Endodermal cell (in vitro differentiated cells): Measurements from ENCODE around the gene CYSRT1. TPM values are rescaled to one million over a fixed set of nuclear protein-coding genes. Genes with fewer than 3 reads are reported as not detected.

Experiments
- DNase-seq: peaks from one replicate; pipeline ENCODE4 v3.0.0-alpha.2; 2017
- H3K27ac ChIP-seq: 2 replicates; pipeline ENCODE4 v1.5.1; 2013; ENCODE audit warnings: mild to moderate bottlenecking, low read depth, low read length, moderate library complexity
- H3K27me3 ChIP-seq: 2 replicates; pipeline ENCODE4 v1.6.1; 2013; ENCODE audit warnings: mild to moderate bottlenecking, low read length, moderate library complexity; ENCODE audit not compliant: insufficient read depth, control insufficient read depth, poor library complexity, severe bottlenecking
- H3K36me3 ChIP-seq: 2 replicates; pipeline ENCODE4 v1.7.0; 2013; ENCODE audit warnings: mild to moderate bottlenecking, low read length, moderate library complexity; ENCODE audit not compliant: control insufficient read depth, insufficient read depth
- H3K4me1 ChIP-seq: one replicate; pipeline ENCODE4 v1.7.0; 2013; ENCODE audit warnings: low read length; ENCODE audit not compliant: control insufficient read depth, insufficient read depth
- H3K4me3 ChIP-seq: 2 replicates; pipeline ENCODE4 v1.5.1; 2013; ENCODE audit warnings: mild to moderate bottlenecking, low read length, moderate library complexity
- H3K9ac ChIP-seq: 2 replicates; pipeline ENCODE4 v1.6.1; 2013; ENCODE audit warnings: mild to moderate bottlenecking, low read length, moderate library complexity; ENCODE audit not compliant: poor library complexity, severe bottlenecking; ENCODE audit errors: extremely low read depth
- H3K9me3 ChIP-seq: 2 replicates; pipeline ENCODE4 v1.6.1; 2013; ENCODE audit warnings: mild to moderate bottlenecking, low read length, moderate library complexity; ENCODE audit not compliant: control insufficient read depth
- H3K27ac Mint-ChIP-seq: 2 replicates; pipeline ENCODE4 v1.8.0; 2020; ENCODE audit warnings: mixed read lengths
- H3K27me3 Mint-ChIP-seq: 2 replicates; pipeline ENCODE4 v1.8.0; 2021; ENCODE audit warnings: mild to moderate bottlenecking, mixed read lengths; ENCODE audit not compliant: insufficient read depth
- H3K36me3 Mint-ChIP-seq: 2 replicates; pipeline ENCODE4 v1.8.0; 2020; ENCODE audit warnings: low read depth, mixed read lengths
- H3K4me1 Mint-ChIP-seq: 2 replicates; pipeline ENCODE4 v1.8.0; 2020; ENCODE audit warnings: mixed read lengths
- H3K4me3 Mint-ChIP-seq: 2 replicates; pipeline ENCODE4 v1.8.0; 2020; ENCODE audit warnings: mild to moderate bottlenecking, moderate library complexity, mixed read lengths
- H3K9me3 Mint-ChIP-seq: 2 replicates; pipeline ENCODE4 v1.8.0; 2020; ENCODE audit warnings: mild to moderate bottlenecking, mixed read lengths
- WGBS, 2 experiments: methylation state at CpG; one replicate each; pipeline versions ENCODE4 v1.1.5 to v1.1.7; 2013; ENCODE audit warnings: missing lambda C conversion rate in 2 of 2, mixed read lengths in 1 of 2; ENCODE audit not compliant: insufficient coverage in 1 of 2, insufficient read length in 1 of 2; 5-methylcytosine and 5-hydroxymethylcytosine counted together
- total RNA-seq, 2 donors: library from RNA; stranded (reverse); fragmentation: NEBNext Ultra II Directional in 1 of 2; extraction: Animal tissue kit (Norgen Biotek cat#: 25700) in 1 of 2; gene quantifications; 2 replicates in 1 of 2; 3 replicates in 1 of 2; pipeline ENCODE4 v1.2.1, GENCODE V29; 2021
- TF ChIP-seq, protein P1 (sequence below): fragments of 200-600 bp; sonication (generic); conservative IDR thresholded peaks from 2 replicates; pipeline ENCODE4 v1.5.0; 2021; ENCODE audit warnings: antibody characterized with exemption, mild to moderate bottlenecking

The CYSRT1 gene
- total RNA-seq, 2 donors from 2014 or later: 1.4 to 1.8 TPM

DNA sequence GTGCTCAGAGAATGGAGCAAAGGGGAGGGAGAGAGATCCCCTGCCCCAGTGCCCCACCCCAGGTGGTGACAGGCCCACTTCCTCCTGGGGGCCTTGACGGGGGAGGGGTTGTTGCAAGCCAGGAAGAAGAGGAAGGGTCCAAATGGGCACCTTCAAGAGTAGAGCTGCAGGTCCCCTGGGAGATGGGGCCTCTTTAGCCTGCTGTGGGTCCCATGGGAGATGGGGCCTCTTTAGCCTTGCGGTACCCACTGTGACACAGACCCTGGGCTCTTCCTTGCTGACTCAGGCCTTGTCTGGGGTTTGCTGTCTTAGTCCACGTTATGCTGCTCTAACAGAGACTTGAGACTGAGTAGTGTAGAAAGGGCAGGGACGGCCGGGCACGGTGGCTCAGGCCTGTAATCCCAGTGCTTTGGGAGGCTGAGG, 43.0 kb downstream of the CYSRT1 start:
- DNase-seq: no peak
- H3K36me3 ChIP-seq: peaks cover 49% of the 10 kb centered on the region
- no peaks in the 10 kb centered on the region for H3K4me1 ChIP-seq
- no peaks in the 10 kb centered on the region for H3K9me3 ChIP-seq
- Mint-ChIP-seq H3K36me3 (peaks cover 32% of the 10 kb centered on the region), H3K4me3 (no peak overlapping the region), H3K27ac (no peak overlapping the region), H3K9me3 (no peaks in the 10 kb centered on the region), H3K4me1 (no peaks in the 10 kb centered on the region), H3K27me3 (no peaks in the 10 kb centered on the region)
- TF ChIP-seq, protein P1, sequence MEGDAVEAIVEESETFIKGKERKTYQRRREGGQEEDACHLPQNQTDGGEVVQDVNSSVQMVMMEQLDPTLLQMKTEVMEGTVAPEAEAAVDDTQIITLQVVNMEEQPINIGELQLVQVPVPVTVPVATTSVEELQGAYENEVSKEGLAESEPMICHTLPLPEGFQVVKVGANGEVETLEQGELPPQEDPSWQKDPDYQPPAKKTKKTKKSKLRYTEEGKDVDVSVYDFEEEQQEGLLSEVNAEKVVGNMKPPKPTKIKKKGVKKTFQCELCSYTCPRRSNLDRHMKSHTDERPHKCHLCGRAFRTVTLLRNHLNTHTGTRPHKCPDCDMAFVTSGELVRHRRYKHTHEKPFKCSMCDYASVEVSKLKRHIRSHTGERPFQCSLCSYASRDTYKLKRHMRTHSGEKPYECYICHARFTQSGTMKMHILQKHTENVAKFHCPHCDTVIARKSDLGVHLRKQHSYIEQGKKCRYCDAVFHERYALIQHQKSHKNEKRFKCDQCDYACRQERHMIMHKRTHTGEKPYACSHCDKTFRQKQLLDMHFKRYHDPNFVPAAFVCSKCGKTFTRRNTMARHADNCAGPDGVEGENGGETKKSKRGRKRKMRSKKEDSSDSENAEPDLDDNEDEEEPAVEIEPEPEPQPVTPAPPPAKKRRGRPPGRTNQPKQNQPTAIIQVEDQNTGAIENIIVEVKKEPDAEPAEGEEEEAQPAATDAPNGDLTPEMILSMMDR: no peak
- H3K27me3 ChIP-seq: no peaks in the 10 kb centered on the region
- H3K9ac ChIP-seq: no peak overlapping the region
- H3K27ac ChIP-seq: no peak overlapping the region
- H3K4me3 ChIP-seq: no peak overlapping the region
- 94 to 99% methylated on average over 5 to 6 of the region's 6 CpGs for WGBS, 2 experiments

DNA sequence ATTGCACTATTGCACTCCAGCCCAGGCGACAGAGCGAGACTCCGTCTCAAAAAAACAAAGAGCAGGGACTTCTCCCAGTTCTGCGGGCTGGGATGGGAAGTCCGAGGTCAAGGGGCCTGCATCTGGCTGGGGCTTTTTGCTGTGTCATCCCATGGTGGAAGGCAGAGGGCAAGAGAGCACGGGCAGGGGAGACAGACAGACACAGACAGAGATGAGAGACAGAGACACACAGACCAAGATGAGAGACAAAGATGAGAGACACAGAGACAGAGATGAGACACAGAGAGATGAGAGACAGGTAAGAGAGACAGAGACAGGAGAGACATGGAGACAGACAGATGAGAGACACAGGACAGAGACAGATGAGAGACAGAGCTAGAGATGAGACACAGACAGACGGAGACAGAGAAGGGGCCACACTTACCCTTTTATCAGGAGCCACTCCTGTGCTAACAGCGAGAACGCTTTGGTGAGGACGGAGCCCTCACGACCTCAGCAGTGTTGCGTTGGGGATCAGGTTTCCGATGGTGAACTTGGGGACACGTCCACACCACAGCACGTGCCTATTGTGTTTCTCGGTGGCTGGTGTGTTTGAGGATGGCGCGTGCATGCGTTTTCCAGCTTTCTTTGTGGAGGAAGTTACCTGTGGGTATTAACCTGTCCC, 43.7 kb downstream of the CYSRT1 start:
- TF ChIP-seq, protein P1: no peak
- Histone ChIP-seq H3K27me3 (no peaks in the 10 kb centered on the region), H3K27ac (no peak overlapping the region), H3K9ac (no peak overlapping the region), H3K36me3 (peaks cover 53% of the 10 kb centered on the region), H3K9me3 (no peaks in the 10 kb centered on the region), H3K4me3 (no peak overlapping the region), H3K4me1 (no peaks in the 10 kb centered on the region)
- Mint-ChIP-seq H3K27ac (no peak overlapping the region), H3K36me3 (peaks cover 36% of the 10 kb centered on the region), H3K27me3 (no peaks in the 10 kb centered on the region), H3K4me1 (no peaks in the 10 kb centered on the region), H3K9me3 (no peaks in the 10 kb centered on the region), H3K4me3 (no peak overlapping the region)
- DNase-seq: no peak
- 90 to 91% methylated on average over 17 to 19 of the region's 19 CpGs for WGBS, 2 experiments

DNA sequence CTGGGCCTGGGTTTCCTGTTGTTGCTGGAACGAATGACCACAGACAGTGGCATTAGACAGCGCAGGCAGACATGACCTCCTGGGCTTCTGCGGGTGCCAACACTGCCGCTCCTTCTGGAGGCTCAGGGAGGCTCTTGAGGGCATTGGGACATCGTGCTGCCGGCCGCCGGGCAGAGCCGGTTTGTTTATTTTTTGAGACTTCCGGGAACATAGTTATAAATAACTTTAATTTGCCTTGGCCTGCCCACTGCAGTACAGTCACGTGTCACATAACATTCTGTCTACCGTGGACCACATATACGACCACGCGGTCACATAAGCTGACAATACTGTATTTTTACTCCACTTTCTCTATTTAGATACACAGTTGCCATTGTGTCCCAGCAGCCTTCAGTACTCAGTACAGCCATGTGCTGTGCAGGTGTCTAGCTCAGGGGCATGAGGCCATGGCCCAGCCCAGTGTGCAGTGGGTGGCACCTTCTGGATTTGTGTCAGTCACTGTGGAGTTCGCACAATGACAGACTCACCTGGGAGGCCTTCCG, 44.3 kb downstream of the CYSRT1 start:
- no peak overlapping the region for H3K27ac Mint-ChIP-seq
- H3K9me3 Mint-ChIP-seq: no peaks in the 10 kb centered on the region
- peaks cover under 1% of the 10 kb centered on the region for H3K4me1 Mint-ChIP-seq
- Histone ChIP-seq H3K4me1 (no peaks in the 10 kb centered on the region), H3K9me3 (no peaks in the 10 kb centered on the region), H3K27me3 (no peaks in the 10 kb centered on the region), H3K9ac (no peak overlapping the region), H3K36me3 (peaks cover 50% of the 10 kb centered on the region), H3K27ac (no peak overlapping the region), H3K4me3 (no peak overlapping the region)
- peaks cover 38% of the 10 kb centered on the region for H3K36me3 Mint-ChIP-seq
- TF ChIP-seq, protein P1: no peak
- DNase-seq: no peak
- no peak overlapping the region for H3K4me3 Mint-ChIP-seq
- WGBS, 2 experiments: 95 to 96% methylated on average over 15 to 17 of the region's 17 CpGs
- H3K27me3 Mint-ChIP-seq: no peaks in the 10 kb centered on the region
